Measurements from ENCODE around the gene MFSD6.
"Not testable (repeated sequence)": the region's sequence is repeated elsewhere in the genome, so short reads cannot be mapped to it uniquely, and the experiment has no call there.

Gene MFSD6

DNA sequence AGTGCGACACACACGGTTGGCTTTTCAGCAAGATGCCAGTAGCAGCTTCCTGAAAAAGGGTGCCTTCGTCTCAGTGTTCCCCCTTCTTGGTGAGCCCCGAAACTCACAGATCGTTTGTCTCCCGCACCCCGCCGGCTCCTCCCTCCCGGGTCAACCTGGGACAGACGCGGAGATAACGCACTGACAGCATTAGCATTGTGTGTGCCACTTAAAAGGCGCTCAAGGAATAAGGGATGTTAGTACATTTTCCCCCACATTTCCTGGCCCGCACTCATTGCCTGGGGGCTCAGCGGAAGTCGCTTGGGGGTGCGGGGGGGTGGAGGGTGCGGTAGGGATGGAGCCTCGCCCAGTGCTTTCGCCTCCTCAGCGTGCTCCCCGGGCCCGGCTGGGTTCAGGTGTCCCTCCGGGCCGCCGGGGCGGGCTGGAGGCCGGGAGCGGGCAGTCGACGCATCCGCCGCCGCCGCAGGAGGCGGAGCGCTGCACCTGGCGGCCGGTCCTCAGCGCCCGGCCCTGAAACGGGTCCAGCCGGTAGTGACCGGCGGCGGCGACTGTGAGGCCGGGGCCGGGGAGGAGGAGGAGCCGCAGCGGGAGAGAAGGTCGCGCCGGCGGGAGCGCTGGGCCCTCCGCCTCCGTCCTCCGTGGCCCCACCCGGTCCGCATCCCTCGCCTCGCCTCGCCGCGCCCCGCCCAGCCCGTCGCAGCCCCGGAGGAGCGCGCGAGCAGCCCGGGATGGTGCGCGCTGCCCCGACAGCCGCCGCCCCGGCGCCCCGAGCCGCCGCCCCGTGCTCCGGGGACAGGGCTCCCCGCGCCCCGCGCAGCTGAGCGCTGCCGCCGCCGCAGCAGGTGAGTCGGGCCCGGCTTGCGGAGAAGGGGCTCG is at the start of gene MFSD6:
MFSD6 (plus strand) TSS at position 694 of the 876 bp plus-strand sequence. CDS start 27,675 bp downstream, outside the sequence.
- DNase-seq (ENCODE audit: low read depth in 2 of 2): peak; percentile 13 to 31

DNA sequence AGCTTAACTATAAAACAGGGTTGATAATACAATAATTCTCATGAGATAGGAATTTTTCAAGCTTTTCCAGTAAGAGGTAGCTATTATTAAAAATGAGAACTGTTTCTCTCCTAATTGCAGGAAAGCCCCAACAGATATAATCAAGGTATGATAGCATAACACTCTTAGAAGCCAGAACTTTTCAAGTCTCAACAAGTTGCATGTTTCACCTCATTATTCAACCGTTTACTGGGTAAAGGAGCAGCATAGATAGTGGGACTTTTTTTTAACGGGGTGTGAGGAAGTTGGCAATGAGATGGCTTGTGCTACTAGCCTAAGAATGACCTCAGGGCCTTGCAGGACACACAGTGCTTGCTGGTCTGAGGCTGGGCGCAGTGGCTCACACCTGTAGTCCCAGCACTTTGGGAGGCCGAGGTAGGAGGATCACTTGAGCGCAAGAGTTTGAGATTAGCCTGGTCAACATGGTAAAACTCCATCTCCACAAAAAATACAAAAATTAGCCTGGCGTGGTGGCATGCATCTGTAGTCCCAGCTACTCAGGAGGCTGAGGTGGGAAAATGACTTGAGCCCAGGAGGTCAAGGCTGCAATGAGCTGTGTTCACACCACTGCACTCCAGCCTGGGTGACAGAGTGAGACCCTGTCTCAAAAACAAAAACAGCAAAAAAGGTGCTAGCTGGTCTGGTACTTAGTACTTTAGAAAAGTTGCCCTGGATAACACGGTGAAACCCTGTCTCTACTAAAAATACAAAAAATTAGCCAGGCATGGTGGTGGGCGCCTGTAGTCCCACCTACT is 49.3 kb upstream of the MFSD6 start:
- not testable (repeated sequence) for DNase-seq (ENCODE audit: low read depth in 2 of 2)

DNA sequence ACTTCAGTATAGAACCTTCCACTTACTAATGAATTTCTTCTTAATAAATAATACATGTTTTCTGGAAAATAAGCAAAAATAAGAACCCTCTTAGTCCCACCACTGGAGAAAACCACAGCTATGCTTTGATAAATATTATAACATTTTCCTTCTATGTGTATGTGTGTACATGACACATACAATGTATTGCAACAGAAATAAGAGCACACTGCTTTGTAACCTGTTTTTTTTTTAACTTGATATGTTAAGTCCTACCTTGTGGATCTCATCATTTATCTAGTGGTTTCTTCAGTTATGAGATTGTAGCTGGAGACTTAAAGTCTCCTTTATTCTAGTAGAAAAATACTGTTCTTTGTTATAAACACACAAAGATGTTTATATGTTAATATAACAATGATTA is 47.6 kb upstream of the MFSD6 start:
- no peak for DNase-seq (ENCODE audit: low read depth in 2 of 2)

DNA sequence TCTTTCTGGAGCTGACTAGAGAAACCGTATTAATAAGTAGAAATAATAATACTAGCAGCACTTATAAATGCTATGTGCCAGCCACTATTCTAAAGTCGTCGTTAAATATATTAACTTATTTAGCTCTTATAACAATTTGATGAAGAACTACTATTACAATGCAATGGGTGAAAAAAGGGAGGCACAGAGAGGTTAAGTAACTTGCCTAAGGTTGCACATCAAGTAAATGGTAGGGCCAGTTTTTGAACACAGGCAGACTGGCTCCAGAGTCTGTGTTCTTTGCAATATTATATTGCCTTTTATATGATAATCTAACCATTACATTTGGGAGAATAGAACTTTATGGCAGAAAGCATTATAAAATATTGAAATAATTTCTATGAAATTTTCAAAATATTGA is 47.2 kb upstream of the MFSD6 start:
- DNase-seq (ENCODE audit: low read depth in 2 of 2): no peak

DNA sequence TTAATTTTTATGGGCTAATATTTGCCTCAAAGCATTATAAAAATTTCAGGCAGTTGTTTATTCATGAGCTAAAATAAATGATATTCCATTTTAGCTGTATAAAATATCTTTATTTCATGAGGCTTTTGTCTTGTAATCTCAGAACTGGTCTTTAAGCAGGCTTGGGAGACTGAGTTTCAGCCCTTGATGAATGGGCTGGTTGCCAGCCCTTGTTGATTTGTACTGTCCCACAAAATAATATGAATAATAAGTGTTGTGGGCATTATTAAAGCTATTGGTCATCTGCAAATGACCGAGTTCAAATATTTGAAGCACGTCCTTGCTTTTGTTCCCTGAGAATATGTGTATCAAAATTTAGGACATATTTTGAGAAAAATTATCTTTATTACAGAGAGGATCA is 46.6 kb upstream of the MFSD6 start:
- DNase-seq (ENCODE audit: low read depth in 2 of 2): no peak

DNA sequence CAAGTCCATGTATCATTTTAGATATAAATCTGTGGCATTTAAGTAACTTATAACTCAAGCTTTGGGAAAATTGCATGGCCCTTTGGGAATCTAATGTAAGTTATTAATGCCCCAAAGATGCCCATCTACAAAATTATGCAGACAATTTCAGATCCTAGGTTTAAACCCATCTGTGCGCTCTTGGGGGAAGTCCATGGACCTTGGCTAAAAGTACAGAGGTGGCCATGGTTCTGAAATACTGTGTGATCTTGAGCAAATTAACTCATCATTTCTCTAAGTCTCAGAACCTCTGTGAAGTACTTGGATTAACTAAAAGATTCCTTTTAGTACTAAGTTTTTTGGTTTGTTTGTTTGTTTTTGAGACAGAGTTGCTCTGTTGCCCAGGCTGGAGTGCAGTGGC is 45.3 kb upstream of the MFSD6 start:
- DNase-seq (ENCODE audit: low read depth in 2 of 2): no peak

DNA sequence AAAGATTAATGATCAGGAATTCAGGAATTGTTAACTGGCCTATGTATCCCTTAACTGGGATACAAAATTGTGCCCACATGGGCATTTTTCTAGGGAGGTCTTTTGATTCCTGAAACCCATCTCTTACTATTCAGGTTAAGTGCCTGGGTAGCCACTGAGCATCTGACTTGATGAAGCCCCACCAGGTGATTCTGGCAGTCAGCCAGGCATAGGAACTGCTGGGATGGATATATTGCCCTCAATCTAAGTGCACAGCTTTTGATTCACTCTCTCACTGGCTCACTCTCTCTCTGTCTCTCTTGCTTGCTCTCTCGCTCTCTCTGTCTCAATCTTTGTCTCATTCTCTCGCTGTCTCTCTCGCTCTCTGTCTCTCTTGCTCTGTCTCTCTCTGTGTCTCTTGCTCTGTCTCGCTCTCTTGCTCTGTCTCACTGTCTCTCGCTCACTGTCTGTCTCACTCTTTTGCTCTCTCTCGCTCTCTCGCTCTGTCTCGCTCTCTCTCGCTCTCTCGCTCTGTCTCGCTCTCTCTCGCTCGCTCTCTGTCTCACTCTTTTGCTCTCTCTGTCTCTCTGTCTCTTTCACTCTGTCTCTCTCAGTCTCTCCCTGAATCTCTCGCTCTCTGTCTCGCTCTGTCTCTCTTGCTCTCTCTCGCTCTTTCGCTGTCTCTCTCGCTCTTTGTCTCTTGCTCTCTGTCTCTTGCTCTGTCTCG is 42.5 kb upstream of the MFSD6 start:
- no peak for DNase-seq (ENCODE audit: low read depth in 2 of 2)

DNA sequence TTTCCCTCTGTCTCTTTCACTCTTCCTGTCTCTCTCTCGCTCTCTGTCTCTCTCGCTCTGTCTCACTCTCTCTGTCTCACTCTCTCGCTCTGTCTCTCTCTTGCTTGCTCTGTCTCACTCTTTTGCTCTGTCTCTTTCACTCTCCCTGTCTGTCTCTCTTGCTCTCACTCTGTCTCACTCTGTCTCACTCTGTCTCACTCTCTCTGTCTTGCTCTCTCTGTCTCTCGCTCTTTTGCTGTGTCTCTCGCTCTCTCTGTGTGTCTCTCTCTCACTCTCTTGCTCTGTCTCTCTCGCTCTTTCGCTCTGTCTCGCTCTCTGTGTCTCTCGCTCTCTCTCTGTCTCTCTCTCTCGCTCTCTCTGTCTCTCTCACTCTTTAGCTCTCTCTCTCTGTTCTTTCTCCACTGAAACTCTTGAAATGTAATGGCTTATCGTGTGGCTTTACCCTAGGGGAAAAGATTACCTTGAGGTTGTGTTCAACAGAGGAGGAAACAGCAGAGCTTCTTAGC is 41.9 kb upstream of the MFSD6 start:
- DNase-seq (ENCODE audit: low read depth in 2 of 2): no peak

DNA sequence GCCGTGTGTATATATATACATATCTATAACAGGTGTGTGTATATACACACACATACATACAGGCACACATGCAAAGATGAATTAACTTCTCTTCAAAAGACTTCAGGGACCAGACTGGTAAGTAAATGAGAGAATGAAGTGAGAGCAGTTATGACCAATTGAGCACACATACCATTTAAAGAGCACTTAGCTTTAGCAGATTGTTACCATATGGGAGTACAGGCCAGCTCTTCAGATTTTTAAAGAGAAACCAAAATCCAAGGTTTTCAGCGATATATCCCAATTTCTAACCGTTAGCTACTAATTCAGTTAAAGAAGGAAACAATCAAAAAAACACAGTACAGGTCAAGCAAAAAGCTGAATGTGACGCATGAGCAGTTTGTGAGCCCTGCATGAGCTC is 41.1 kb upstream of the MFSD6 start:
- DNase-seq (ENCODE audit: low read depth in 2 of 2): no peak

DNA sequence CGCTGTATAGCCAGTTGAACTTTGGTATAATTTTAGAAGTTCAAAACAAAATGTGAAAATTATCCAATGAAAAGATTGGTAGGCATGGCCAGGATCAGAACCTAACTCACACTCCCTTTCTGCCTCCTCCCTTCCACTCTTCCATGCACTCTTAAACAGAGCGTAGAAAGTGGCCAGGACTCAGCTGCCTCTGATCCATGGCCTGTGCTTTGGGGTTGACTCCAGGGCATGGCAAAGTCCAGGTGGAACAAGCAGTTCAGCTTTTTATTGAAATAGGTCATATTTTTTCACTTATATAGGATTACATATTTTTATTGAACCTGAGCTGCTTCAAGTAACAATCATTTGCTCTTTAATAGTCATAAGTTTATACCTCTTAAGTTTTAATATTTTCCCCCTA is 38.5 kb upstream of the MFSD6 start:
- no peak for DNase-seq (ENCODE audit: low read depth in 2 of 2)

DNA sequence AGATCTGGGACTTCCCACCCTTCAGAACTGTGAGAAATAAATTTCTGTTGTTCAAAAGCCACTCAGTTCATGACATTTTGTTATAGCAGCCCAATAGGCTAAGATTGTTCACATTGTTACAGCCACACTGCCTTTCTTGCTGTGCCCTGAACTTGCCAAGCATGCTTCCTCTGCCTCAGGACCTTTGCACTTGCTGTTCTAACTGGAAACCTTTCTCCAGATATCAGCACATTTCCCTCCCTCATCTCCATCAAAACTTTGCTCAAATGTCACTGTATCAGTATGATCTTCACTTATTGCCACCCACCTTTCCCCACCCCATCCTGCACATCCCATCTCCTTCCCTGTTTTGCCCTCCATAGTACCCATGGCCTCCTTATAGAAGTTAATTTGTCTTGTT is 32.1 kb upstream of the MFSD6 start:
- no peak for DNase-seq (ENCODE audit: low read depth in 2 of 2)

DNA sequence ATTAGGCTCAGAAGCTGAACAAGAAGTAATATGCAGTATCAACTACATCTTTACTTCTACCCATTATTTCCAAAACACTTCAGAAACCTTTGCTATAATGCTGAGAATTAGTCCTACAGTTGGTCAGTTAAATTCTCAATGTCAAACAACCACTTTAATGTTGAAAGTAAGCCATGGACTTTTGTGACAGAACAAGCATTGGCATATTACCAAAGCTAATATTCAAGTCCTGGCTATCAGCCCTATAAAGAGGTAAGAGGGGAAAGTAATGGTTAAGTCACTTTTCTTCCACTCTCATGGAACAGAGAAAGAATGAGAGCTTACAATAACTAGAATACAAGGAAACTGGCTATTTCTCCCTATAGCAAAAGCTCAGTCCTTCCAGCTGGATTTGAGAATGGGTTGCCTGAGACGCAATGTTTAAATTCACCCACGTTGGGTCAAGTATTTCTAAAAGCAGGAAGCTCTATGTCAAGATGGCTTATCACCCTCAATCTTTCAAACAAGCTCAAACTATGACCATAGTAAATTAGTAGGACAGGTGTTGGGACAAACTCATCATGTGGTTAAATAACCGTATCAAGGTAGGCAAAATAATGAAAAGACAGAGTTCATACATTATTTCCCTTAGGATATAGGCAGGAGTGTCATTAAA is 31.4 kb upstream of the MFSD6 start:
- no peak for DNase-seq (ENCODE audit: low read depth in 2 of 2)

DNA sequence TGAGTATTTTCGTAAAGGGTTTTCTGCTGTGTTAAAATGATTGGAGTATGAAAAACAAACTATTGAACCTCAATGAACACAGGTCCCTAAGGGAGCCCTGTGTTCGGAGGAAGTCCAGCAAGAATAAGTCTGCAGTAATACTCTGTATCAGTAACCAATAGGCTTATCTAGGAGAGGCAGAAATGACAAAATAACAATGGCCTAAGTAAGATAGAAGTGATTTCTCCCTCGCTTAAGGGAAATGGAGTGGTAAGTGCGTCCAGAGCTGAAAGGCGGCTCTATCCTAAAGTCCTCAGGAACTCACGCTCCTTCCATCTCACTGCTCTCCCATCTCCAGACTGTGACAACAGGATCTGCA is 29.3 kb upstream of the MFSD6 start:
- no peak for DNase-seq (ENCODE audit: low read depth in 2 of 2)

DNA sequence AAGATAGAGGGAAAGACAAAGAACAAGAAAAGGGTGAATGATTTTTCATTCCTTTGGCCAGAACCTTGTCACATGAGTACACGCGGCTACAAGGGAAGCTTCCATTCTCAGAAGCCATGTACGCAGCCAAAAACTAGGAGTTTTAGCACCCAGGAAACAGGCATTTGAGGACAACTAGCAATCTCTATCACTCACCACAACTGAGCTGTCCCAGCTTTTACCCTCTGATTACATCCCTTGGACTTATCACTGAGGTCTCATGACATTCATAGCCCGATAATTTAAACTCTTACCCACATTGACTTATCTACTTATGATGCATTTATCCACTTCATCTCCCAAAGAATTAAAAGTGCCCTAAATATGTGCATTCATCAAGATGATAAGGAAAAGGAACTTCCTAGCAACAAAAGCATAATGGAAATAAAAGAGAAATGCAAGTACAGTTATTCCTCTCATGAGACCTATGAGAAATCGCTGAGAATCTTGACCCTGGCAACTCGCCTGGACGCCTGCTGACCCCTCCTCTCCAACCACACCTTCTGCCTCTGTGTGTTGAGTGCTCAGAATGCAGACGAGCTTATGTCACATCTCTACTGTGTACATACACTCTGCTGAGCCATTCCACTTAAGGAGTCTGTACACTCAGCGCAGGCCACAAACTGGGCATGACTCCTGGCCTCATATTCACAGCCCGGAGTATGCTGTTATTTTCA is 28.7 kb upstream of the MFSD6 start:
- DNase-seq (ENCODE audit: low read depth in 2 of 2): no peak

DNA sequence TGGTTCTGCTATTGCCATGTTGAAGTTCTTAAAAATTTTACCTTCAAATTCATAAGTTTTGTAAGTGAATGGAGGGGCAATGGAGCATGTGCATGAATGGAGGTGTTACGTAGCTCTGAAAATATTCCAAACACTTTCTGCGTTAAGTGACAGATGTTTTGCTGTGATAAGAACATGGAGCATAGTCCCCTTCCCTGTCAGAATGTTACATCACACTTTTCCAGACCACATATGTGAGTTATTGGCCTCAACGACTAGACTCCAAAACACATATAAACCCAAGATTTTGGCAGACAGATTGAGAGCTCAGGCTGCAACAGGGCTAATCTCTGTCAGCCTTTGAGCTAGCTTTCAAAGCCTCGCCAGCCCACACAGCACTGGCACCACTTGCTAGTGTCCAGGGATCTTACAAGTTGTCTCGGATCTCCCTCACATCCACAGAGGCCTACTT is 27.2 kb upstream of the MFSD6 start:
- no peak for DNase-seq (ENCODE audit: low read depth in 2 of 2)

DNA sequence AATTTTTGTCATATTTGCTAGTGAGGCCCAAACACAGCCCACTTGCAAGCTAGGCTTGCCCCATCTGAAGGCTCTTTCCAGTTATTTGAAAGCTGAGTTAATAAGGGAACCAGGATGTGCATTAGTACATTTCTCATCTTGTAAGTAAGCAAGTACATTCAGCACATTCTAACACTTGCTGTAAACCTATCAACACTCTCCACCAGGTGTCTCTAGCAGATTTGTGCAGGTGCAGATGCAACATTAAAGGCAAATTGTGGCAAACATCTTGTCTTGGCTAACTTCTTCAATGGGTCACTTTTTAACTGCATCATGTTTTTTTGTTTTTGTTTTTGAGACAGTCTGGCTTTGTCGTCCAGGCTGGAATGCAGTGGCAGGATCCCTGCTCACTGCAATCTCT is 25.3 kb upstream of the MFSD6 start:
- DNase-seq (ENCODE audit: low read depth in 2 of 2): no peak

DNA sequence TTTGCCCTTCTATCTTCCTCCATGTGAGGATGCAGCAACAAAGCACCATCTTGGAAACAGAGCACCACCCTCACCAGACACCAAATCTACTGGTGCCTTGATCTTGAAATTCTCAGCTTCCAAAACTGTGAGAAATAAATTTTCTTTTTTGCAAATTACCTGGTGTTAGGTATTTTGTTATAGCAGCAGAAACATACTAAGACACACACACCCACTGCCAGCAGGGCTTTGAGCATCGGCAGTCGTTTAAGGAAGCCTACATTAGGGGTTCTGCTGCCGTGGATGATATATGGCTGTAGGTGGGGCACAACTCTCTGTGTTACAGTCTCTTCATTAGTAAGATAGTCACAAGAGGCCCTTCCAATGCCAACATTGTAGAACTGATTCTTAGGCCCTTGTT is 20.7 kb upstream of the MFSD6 start:
- DNase-seq (ENCODE audit: low read depth in 2 of 2): no peak

DNA sequence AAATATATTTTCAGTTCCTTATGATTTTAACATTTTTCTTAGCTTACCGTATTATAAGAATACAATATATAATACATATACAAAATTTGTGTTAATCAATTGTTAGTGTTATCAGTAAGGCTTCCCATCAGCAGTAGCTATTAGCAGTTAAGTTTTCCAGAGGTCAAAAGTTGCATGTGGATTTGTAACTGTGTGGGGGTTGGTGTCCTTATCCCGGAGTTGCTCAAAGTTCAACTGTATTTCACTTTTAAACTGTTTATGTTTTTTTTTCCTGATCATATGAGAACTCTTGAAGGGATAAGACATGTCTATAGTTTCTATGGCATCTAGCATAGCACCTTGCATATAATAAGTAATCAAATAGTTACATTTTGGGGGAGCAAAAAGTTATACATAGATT is 11.9 kb upstream of the MFSD6 start:
- no peak for DNase-seq (ENCODE audit: low read depth in 2 of 2)

DNA sequence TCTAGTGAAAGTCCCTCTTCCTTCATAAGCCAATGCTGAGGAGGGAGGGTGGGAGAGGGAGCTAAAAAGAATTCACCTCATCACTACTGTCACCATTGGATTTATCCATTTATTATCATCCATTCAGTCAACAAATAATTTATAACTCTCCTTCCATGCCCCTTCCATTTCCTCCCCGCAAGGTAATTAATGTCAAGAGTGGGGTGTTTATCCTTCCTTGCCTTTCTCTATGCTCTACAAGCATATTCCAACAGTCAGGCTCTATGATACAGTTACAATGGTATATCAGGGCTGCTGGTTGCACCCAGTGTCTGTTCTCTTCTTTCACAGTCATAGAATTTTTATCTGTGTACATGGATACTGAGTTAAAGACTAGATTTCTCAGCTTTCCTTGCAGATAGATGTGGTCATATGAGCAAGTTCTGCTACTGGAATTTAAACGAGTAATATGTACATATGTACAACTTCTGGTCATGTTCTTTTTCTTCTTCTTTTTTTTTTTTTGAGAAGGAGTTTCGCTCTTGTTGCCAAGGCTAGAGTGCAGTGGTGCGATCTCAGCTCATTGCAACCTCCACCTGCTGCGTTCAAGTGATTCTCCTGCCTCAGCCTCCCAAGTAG is 5.1 kb upstream of the MFSD6 start:
- no peak for DNase-seq (ENCODE audit: low read depth in 2 of 2)

DNA sequence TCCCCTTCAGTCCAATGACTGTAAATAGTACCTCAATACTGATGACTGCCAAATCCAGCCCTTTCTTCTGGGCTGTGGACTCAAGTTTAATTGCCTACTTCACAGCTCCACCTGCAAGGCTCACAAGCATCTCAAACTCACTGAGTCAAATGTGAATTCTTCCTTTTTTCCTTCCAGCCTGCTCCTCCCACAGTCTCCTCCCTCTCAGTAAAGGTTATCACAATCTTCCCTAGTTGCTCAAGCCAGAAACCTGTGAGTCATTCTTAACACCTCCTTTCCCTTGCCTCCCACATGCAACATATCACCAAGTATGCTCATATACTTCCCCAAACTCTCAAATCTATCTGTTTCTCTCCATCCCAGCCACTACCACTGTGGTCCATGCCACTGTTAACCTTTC is 3.7 kb upstream of the MFSD6 start:
- DNase-seq (ENCODE audit: low read depth in 2 of 2): no peak

DNA sequence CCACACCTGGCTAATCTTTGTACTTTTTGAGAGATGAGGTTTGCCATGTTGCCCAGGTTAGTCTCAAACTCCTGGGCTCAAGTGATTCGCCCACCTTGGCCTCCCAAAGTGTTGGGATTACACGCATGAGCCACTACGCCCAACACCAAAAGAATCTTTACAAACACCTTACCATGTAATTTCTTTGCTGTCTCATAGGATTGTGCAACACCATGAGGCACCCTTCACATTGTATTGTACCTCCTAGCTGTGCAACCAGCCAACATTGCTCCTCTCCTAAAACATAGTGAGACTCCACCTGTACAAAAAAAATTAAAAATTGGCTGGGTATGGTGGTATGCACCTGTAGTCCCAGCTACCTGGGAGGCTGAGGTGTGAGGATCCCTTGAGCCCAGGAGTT is 3.1 kb upstream of the MFSD6 start:
- no peak for DNase-seq (ENCODE audit: low read depth in 2 of 2)
